H1 (cell line): ENCODE measurements around the gene IFT20. TPM values are rescaled to one million over a fixed set of nuclear protein-coding genes. Genes with fewer than 3 reads are reported as not detected.

Experiments used
- YY1 ChIP-seq: IDR thresholded peaks from 2 replicates; pipeline ENCODE4 v1.6.1; 2011; ENCODE audit warnings: low read depth, mild to moderate bottlenecking, low read length
- polyA plus RNA-seq, 7 experiments: library from polyadenylated mRNA; depleted of rRNA in 3 of 7; stranded (reverse) in 5 of 7; unstranded in 2 of 7; fragments of >200 nt in 5 of 7; fragments of 200-250 nt in 2 of 7; gene quantifications; 1 replicate in 5 of 7; 2 replicates in 1 of 7; 4 replicates in 1 of 7; pipeline versions ENCODE4 v1.2.1 to v1.2.3, GENCODE V29; 2011 to 2013; ENCODE audit warnings: missing spikeins in 2 of 7, mixed read lengths in 2 of 7
- total RNA-seq: library from RNA; stranded (reverse); fragmentation: NEBNext Ultra II Directional; extraction: Animal tissue kit (Norgen Biotek cat#: 25700); gene quantifications from 2 replicates; pipeline ENCODE4 v1.2.1, GENCODE V29; 2021

The IFT20 gene
- total and polyA plus RNA-seq, 2 of the 8 experiments (the other 6 are each of a cell fraction or from before 2014, with no cell fraction given), result 9.0 to 21.0 TPM

DNA sequence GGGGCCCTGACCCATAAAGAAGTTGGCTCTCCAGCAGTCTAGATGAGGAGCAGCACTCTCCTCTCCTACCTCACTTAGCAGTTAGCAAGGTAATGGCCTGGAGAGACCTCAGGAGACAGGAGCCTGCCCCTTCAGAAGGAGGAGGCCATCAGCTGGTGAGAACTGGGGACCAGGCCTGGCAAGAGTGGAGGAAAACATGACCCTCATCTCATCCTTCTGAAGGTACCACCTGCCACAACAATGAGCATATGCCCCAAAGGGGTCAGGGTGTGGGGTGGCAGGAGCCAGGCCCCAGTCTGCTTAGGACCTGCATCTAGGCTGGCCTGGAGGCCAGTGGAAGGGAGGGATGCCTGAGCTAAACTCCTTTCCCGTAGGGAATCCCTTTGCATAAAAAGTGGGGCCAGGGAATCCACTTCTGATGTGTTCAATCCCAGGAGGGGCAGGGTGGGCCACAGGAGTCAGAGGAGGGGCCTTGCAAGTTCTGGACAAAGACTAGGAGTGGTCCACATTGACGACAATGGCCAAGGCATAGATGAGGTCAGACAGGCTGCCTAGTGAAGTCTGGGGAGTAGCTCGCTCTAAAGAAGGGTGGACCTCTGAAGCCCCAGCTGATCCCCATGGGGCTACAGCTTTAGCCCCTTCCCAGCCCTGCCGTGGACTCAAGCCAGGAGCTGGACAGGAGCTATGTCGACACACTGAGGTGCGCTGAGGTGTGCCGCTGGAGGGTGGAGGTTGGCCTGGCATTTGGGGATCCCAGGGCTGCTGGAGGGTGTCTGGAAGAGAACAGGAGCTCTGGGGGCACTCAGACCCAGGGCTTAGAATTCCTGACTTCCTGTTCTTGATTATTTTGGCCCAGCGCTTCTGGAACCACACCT is 28.7 kb upstream of the IFT20 start (continued):
- TF ChIP-seq YY1, result no peak
